ELF-1 (cell line): Measurements from ENCODE around the gene BRAP.
"Not testable (repeated sequence)": the region's sequence is repeated elsewhere in the genome, so short reads cannot be mapped to it uniquely, and the experiment has no call there.

Source experiments
- DNase-seq: peaks from one replicate; pipeline ENCODE4 v3.0.0-alpha.2; 2016; ENCODE audit warnings: low read depth, low spot score

BRAP gene

GRCh38 chr12:111616177-111616623 lies 69.6 kb downstream of the BRAP start:
- DNase-seq: no peak

- DNase-seq: no peak
These were observed 78.5 kb downstream of the BRAP start for GRCh38 chr12:111607239-111607638.

GRCh38 chr12:111606767-111607230 lies 79.0 kb downstream of the BRAP start:
- DNase-seq: no peak

- DNase-seq: no peak
These were observed 79.6 kb downstream of the BRAP start for GRCh38 chr12:111605911-111606766.

- DNase-seq: not testable (repeated sequence)
These were observed 82.9 kb downstream of the BRAP start for GRCh38 chr12:111602857-111603256.

GRCh38 chr12:111602348-111602747 lies 83.4 kb downstream of the BRAP start:
- no peak for DNase-seq

GRCh38 chr12:111600986-111601385 lies 84.8 kb downstream of the BRAP start:
- DNase-seq: not testable (repeated sequence)

- DNase-seq: no peak
These were observed 85.5 kb downstream of the BRAP start for GRCh38 chr12:111600205-111600642.

- DNase-seq: peak; percentile 95
These were observed 86.1 kb downstream of the BRAP start for GRCh38 chr12:111599453-111600204.

- DNase-seq: peak; percentile 29
These were observed 86.9 kb downstream of the BRAP start, which contains the start of gene ATXN2 for GRCh38 chr12:111598637-111599452. Gene ATXN2 (minus strand): TSS chr12:111599315. CDS start chr12:111599034, 281 bp downstream.

- peak; percentile 44 for DNase-seq
These were observed 87.7 kb downstream of the BRAP start for GRCh38 chr12:111597831-111598636.

- DNase-seq: peak; percentile 71
These were observed 88.5 kb downstream of the BRAP start for GRCh38 chr12:111596985-111597830.

GRCh38 chr12:111595341-111595835 lies 90.4 kb downstream of the BRAP start:
- DNase-seq: not testable (repeated sequence)
